Endometrial microvascular endothelial cells (primary cell): Measurements from ENCODE around the gene ETV5. TPM values are rescaled to one million over a fixed set of nuclear protein-coding genes. Genes with fewer than 3 reads are reported as not detected.

Experiments used
- in situ Hi-C: cut with HindIII; loops from 2 replicates; pipeline ENCODE4 v1.10.0; 2017; ENCODE audit warnings: low sequenced_read_pairs, low pct_unique_long_range_greater_than_20kb; ENCODE audit errors: inconsistent ontology term
- total RNA-seq: library from RNA; depleted of rRNA; stranded (reverse); fragments of >200 nt; gene quantifications from one replicate; pipeline ENCODE4 v1.2.3, GENCODE V29; 2015; ENCODE audit errors: inconsistent ontology term

The ETV5 gene
- total RNA-seq, 1 donor from 2014 or later = 61.8 TPM

GRCh38 chr3:186002884-186003472 lies 105.9 kb downstream of the ETV5 start:
- in situ Hi-C loops = no loop called here

DNA sequence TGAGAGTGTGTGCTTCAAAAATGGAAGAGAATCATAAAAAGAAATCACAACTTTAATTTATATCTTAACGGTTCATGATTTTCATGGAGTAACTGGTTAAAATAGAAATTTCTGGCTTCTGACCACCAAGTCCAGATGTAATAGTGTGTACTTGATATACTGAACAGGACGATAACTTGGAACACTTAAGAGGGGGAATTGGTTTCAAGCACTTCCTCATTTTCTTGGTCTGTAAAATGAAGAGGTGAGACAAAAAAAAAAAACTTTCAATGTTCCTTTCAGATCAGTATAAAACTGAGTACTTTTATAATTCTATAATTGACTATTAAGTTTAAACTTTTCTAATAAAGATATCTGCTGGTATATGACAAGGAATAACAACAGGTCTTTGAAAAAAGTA lies 107.0 kb downstream of the ETV5 start:
- in situ Hi-C loops = no loop called here

- in situ Hi-C loops = loop anchor here (25.0 kb wide), 1 partner anchor 238 kb away; no protein-coding TSS in a partner anchor
These were observed 109.7 kb downstream of the ETV5 start for GRCh38 chr3:185999221-185999620.

DNA sequence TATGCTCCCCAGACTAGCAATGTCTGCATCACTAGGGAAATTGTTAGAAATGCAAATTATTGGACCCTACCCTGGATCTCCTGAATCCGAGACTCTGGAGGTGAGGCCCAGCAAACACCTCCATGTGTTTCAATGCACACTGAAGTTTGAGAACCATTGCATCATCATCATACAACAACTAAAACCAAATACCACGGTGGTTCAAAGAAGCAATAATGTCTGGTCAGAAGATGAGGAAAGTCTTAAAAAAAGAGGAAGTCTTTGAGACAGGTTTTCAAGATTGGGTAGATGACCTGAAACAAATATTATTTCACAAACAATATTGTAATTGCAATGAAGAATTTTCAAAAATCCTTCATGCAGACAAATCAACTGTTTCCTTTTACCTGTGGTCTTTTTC lies 110.8 kb downstream of the ETV5 start:
- in situ Hi-C loops = loop anchor here (25.0 kb wide), 1 partner anchor 239 kb away; no protein-coding TSS in a partner anchor

- in situ Hi-C loops = loop anchor here (25.0 kb wide), 1 partner anchor 240 kb away; no protein-coding TSS in a partner anchor
These were observed 111.8 kb downstream of the ETV5 start for GRCh38 chr3:185997130-185997529.

Other genes with a start within 250 kb of the ETV5 start
- gene TRA2B, start 171.1 kb downstream of the ETV5 start, total RNA-seq = 226 TPM